Activated CD4-positive, alpha-beta memory T cell treated with anti-CD3 and anti-CD28 coated beads for 36 hours (primary cell): ENCODE data around the gene PNMA6A. TPM values are rescaled to one million over a fixed set of nuclear protein-coding genes. Genes with fewer than 3 reads are reported as not detected.
A peak's percentile ranks its signal among the peaks of the same experiment; 100 is the strongest.
"Not testable (repeated sequence)": the region's sequence is repeated elsewhere in the genome, so short reads cannot be mapped to it uniquely, and the experiment has no call there.

ENCODE experiments used
- CTCF ChIA-PET: fragments of 350-600 bp; sonication (Branson Sonifier 250); formaldehyde crosslinking; loops from one replicate; lab custom pipeline; 2021; ENCODE audit warnings: antibody characterized with exemption, inconsistent platforms; lab: Charles Lee
- POLR2A ChIA-PET: fragments of 350-600 bp; sonication (Branson Sonifier 250); formaldehyde crosslinking; loops from one replicate; lab custom pipeline; 2021; ENCODE audit warnings: antibody characterized with exemption; lab: Charles Lee
- DNase-seq: peaks from one replicate; pipeline ENCODE4 v3.0.0-alpha.2; 2020
- H3K27ac Mint-ChIP-seq: one replicate; pipeline ENCODE4 v1.8.0; 2021; ENCODE audit warnings: mixed read lengths
- H3K27me3 Mint-ChIP-seq: one replicate; pipeline ENCODE4 v1.8.0; 2021; ENCODE audit warnings: mixed read lengths
- H3K36me3 Mint-ChIP-seq: one replicate; pipeline ENCODE4 v1.8.0; 2021; ENCODE audit warnings: mixed read lengths
- H3K4me1 Mint-ChIP-seq: one replicate; pipeline ENCODE4 v1.8.0; 2021; ENCODE audit warnings: low read depth, mixed read lengths
- H3K4me3 Mint-ChIP-seq: one replicate; pipeline ENCODE4 v1.8.0; 2021; ENCODE audit warnings: mild to moderate bottlenecking, mixed read lengths
- H3K9me3 Mint-ChIP-seq: one replicate; pipeline ENCODE4 v1.8.0; 2021; ENCODE audit warnings: mixed read lengths
- intact Hi-C: fragments of 100-400 bp; cut with micrococcal nuclease; formaldehyde crosslinking; loops from one replicate; pipeline ENCODE4 v1.15.1; 2023
- total RNA-seq, 2 experiments: library from RNA; stranded (reverse); gene quantifications; one replicate each; pipeline ENCODE4 v1.2.3, GENCODE V29; 2021

The PNMA6A gene
- total RNA-seq, result under 1 TPM; 0.50 to 0.56 TPM

DNA sequence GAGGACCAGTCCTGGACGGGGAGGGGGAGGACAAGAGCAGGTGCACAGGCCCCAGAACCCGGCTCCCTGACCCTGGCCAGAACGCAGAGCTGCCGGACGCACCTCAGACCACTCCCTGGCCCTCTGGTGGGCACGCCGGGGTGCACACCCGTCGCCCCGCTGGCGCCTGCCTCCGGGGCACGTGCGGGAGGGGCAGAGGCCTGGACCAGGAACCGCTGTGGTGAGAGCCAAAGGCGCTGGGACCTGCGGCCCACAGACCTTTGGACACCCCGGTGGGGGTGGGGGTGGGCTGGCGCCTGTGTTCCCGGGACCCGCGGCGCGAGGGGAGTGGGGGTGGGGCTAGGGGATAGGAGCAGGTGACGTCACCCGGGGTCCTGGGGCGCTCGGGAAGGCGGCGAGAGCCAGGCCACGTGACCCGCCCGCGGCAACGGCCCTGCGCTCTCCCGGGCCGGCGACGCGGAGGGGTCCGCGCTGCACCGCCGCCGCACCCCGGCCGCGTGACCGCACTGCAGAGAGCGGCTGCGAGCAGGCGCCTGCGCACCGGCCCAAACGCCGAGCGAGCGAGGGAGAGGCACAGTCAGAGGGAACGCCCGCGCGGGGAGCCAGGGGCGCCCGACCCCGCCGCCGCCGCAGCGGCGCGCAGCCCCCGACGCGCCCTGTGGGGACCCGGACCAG is at the start of gene PNMA6A:
TSS of gene PNMA6A (plus strand) at position 546 of the 675 bp plus-strand sequence. CDS start 609 bp downstream, outside the sequence.
- intact Hi-C loops, H3K4me1 Mint-ChIP-seq, DNase-seq, CTCF ChIA-PET, POLR2A ChIA-PET, H3K4me3 Mint-ChIP-seq, H3K27me3 Mint-ChIP-seq, H3K27ac Mint-ChIP-seq, H3K9me3 Mint-ChIP-seq, H3K36me3 Mint-ChIP-seq: not testable (repeated sequence)

DNA sequence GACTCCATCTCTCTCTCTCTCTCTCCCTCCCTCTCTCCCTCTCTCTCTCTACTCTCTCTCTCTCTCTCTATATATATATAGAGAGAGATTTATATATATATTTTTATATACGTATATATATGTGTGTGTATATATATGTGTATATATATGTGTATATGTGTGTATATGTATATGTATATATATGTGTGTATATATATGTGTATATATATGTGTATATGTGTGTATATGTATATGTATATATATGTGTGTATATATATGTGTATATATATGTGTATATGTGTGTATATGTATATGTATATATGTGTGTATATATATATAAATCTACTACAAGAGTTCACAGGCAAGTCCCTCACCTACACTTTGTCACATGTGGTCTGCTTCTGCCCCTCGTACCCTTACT is 45.8 kb upstream of the PNMA6A start:
- H3K4me3 Mint-ChIP-seq, intact Hi-C loops, H3K27ac Mint-ChIP-seq, H3K36me3 Mint-ChIP-seq, DNase-seq, H3K27me3 Mint-ChIP-seq, H3K4me1 Mint-ChIP-seq, H3K9me3 Mint-ChIP-seq, POLR2A ChIA-PET, CTCF ChIA-PET: not testable (repeated sequence)

DNA sequence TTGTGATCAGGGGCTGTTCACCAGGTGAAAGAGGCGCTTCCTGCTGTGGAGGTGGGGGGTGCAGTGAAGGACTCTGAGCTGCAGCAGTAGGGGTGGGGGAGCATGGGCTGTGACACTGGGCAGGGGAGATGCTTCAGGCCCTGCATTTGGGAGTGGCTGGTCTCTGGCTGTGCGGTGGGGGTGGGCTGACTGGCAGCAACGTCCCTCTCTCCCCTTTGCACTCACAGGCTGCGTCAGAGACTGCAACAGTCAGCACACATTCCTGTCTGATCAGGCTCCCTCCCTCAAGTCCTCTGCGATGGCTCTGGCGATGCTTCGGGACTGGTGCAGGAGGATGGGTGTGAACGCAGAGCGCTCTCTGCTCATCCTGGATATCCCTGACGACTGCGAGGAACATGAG is 43.8 kb upstream of the PNMA6A start:
- H3K4me1 Mint-ChIP-seq, H3K4me3 Mint-ChIP-seq, H3K27ac Mint-ChIP-seq, POLR2A ChIA-PET, H3K9me3 Mint-ChIP-seq, H3K27me3 Mint-ChIP-seq, H3K36me3 Mint-ChIP-seq, DNase-seq, CTCF ChIA-PET, intact Hi-C loops: not testable (repeated sequence)

DNA sequence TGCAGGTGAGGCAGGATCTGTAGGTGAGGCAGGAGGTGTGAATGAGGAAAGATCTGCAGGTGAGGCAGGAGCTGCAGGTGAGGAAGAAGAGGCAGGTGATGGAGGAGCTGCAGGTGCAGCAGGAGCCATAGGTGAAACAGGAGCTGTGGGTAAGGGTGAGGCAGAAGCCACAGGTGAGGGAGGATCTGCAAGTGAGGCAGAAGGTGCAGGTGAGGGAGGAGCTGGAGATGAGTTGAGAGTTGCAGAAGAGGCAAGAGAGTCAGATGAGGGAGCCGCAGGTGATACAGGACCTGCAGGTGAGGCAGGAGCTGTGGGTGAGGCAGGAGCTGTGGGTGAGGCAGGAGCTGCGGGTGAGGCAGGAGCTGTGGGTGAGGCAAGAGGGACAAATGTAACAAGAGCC is 43.1 kb upstream of the PNMA6A start:
- Mint-ChIP-seq H3K9me3 (no peaks in the 10 kb centered on the region), H3K27ac (no peak overlapping the region), H3K4me3 (no peak overlapping the region), H3K27me3 (no peaks in the 10 kb centered on the region), H3K4me1 (peaks cover 9% of the 10 kb centered on the region), H3K36me3 (no peaks in the 10 kb centered on the region)
- intact Hi-C loops, result no loop called here
- CTCF ChIA-PET, result interaction anchor here (1.0 kb wide), 1 partner anchor 87 kb away, joined by 4 read pairs; no protein-coding TSS in a partner anchor
- no peak for DNase-seq
- POLR2A ChIA-PET, result no interaction called here

DNA sequence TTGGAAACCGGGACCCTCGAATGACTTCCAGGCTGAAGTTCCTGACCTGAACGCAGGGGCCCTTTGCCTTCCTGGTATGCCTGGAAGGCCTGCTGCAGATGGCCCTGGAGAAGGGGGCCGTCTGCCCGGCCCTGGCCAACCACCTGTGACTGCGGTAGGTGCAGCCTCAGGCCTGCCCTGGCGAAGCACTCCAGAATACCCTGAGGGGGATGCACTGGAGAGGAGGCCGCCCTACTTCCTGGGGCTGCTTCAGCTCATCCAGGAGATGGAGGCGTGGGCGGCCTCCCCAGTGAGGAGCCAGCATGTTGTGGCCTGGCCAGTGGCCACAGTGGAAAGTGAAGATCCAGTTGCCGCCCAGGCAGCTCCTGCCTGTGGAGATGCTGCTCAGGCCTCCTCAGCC is 42.4 kb upstream of the PNMA6A start:
- H3K36me3 Mint-ChIP-seq, result no peaks in the 10 kb centered on the region
- no peak for DNase-seq
- intact Hi-C loops, result loop anchor here (5.0 to 10.0 kb wide), 3 partner anchors 88 to 635 kb away; no protein-coding TSS in a partner anchor
- no peaks in the 10 kb centered on the region for H3K9me3 Mint-ChIP-seq
- no peak overlapping the region for H3K4me3 Mint-ChIP-seq
- H3K27me3 Mint-ChIP-seq, result no peaks in the 10 kb centered on the region
- CTCF ChIA-PET, result interaction anchor here (1.0 kb wide), 1 partner anchor 88 kb away, joined by 4 read pairs; no protein-coding TSS in a partner anchor
- POLR2A ChIA-PET, result no interaction called here
- no peak overlapping the region for H3K27ac Mint-ChIP-seq
- peaks cover 9% of the 10 kb centered on the region for H3K4me1 Mint-ChIP-seq

DNA sequence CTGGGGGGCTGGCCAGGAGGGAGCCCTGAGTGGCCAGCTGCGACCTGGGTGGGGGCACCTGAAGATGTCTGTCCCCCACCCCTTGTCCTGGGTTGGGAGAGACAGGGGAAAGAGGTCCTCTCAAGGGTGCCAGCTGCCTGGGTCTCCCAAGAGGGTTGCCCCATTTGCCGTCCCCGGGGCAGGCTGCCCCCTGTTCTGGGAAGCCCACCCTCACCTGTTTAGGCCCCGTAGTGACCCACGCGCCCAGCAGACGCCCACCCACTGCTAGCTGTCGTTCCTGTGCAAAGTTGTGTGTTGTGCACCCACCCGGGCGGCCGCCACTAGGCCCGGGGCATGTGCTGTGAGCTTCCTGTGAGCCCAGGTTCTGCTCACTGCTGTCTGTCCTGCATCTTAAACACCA is 41.5 kb upstream of the PNMA6A start:
- ChIA-PET POLR2A (no interaction called here), CTCF (interaction anchor here (2.4 kb wide), 1 partner anchor 631 kb away, joined by 9 read pairs; no protein-coding TSS in a partner anchor)
- DNase-seq, result no peak
- Mint-ChIP-seq H3K27me3 (no peaks in the 10 kb centered on the region), H3K9me3 (no peaks in the 10 kb centered on the region), H3K4me1 (peaks cover 9% of the 10 kb centered on the region), H3K27ac (no peak overlapping the region), H3K36me3 (no peaks in the 10 kb centered on the region), H3K4me3 (no peak overlapping the region)
- intact Hi-C loops, result loop anchor here (5.0 to 10.0 kb wide), 3 partner anchors 88 to 634 kb away; no protein-coding TSS in a partner anchor

DNA sequence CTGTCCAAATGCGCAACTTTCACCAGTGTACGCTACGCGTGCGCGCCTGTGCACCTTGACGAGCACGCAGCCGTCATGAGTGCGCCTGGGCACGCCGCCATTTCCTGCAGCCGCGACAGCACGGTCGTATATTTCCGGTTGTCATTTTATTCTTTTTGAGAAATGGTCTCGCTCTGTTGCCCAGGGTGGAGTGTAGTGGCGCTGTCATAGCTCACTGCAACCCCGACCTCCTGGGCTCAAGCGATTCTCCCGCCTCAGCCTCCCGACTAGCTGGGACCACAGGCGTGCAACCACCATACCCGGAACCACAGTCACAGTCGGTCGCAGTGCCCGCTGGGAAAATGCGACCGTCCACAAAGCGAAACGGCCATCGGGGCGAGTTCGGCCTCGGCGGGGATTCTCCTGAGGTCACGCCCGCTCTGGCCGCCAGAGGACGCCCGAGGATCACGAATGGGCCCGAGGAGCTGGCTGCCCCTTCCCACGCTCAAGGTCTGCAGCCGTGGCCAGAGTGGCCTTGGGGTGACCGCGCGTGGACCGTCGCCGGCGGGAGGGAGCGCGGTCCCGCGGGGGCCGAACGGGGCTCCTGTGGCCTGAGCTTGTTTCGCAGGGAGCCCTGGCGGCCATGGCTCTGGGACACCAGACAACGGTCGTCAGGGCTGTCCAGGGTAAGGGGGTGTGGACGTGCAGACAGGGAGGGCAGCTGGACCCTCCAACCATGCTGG is 39.7 kb upstream of the PNMA6A start:
- Mint-ChIP-seq H3K27me3 (no peaks in the 10 kb centered on the region), H3K9me3 (no peaks in the 10 kb centered on the region), H3K36me3 (no peaks in the 10 kb centered on the region), H3K4me1 (peaks cover 9% of the 10 kb centered on the region), H3K27ac (peak overlapping the region; percentile 92), H3K4me3 (peak overlapping the region; percentile 81)
- intact Hi-C loops, result loop anchor here (1.0 to 10.0 kb wide), 4 partner anchors 74 to 632 kb away; no protein-coding TSS in a partner anchor
- CTCF ChIA-PET, result interaction anchor here (0.7 to 2.4 kb wide), 11 partner anchors 12 to 629 kb away, joined by 3 to 13 read pairs (median 6); partner anchors contain the start of gene HAUS7
- POLR2A ChIA-PET, result interaction anchor here (1.1 kb wide), 1 partner anchor 91 kb away, joined by 5 read pairs; no protein-coding TSS in a partner anchor
- peak; percentile 81 for DNase-seq

DNA sequence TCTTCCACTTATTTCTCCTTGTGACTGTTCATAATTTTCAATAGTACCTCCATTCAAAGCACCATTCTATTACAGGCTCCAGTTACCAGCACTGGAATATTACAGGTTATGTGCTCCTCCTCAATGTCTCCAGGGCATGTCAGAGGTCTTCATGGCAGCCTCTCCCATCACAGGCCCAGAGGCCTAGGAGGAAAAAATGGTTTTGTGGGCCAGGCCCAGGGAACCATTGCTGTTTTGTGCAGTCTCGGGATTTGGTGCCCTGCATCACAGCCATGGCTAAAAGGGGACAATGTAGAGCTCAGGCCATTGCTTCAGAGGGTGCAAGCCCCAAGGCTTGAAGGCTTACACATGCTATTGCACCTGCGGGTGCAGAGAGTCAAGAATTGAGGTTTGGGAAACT is 23.2 kb upstream of the PNMA6A start:
- POLR2A ChIA-PET, result no interaction called here
- H3K27me3 Mint-ChIP-seq, result no peaks in the 10 kb centered on the region
- no peak overlapping the region for H3K4me3 Mint-ChIP-seq
- no peaks in the 10 kb centered on the region for H3K4me1 Mint-ChIP-seq
- H3K36me3 Mint-ChIP-seq, result peaks cover 25% of the 10 kb centered on the region
- no peak overlapping the region for H3K27ac Mint-ChIP-seq
- peaks cover 12% of the 10 kb centered on the region for H3K9me3 Mint-ChIP-seq
- intact Hi-C loops, result no loop called here
- no peak for DNase-seq
- CTCF ChIA-PET, result no interaction called here

DNA sequence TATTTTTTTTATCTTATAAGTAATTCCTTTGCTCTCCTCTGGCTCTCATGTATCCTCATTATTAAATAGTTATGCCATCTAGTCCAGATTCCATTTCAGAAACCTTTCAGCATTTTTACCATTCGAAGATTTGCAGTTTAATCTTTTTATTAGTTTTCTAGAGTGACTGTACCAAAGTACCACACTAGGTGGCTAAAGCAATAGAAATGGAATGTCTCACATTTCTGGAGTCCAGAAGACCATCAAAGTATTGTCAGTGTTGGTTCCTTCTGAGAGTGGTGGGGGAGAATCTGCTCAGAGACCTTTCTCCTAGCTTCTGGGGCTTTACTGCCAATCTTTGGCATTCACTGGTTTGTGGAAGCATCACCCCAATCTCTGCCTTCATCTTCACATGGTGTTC is 19.7 kb upstream of the PNMA6A start:
- intact Hi-C loops, result no loop called here
- POLR2A ChIA-PET, result no interaction called here
- Mint-ChIP-seq H3K4me3 (no peak overlapping the region), H3K27me3 (no peaks in the 10 kb centered on the region), H3K36me3 (peaks cover 24% of the 10 kb centered on the region), H3K27ac (no peak overlapping the region), H3K9me3 (peaks cover 12% of the 10 kb centered on the region), H3K4me1 (no peaks in the 10 kb centered on the region)
- no peak for DNase-seq
- CTCF ChIA-PET, result interaction anchor here (0.5 kb wide), 1 partner anchor 10 kb away, joined by 3 read pairs; no protein-coding TSS in a partner anchor

DNA sequence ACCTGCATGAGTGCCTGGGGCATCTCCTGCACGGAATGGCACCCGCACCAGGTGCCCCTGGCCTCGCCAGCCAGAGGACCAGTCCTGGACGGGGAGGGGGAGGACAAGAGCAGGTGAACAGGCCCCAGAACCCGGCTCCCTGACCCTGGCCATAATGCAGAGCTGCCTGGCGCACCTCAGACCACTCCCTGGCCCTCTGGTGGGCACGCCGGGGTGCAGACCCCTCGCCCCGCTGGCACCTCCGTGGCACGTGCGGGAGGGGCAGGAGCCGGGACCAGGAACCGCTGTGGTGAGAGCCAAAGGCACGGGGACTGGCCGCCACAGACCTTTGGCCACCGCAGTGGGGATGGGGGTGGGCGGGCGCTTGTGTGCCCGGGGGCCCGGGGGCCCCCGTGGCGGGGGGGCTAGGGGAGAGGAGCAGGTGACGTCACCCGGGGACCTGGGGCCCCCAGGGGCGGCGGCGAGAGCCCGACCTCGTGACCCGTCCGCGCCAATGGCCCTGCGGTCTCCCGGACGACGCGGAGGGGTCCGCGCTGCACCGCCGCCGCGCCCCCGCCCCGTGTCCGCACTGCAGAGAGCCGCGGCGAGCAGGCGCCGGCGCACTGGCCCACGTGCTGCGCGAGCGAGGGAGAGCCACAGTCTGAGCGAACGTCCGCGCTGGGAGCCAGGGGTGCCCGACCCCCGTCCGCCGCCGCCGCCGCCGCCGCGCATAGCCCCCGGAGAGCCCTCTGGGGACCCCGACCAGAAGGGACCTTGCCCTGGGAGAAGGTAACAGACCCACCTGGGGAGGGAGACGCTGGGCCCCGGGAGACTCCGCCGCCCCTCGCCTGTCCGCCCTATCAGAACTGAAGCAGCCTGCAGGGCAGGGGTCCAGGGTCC is 16.1 kb upstream of the PNMA6A start, which contains the start of gene PNMA3:
TSS of gene PNMA3 (plus strand) at position 600 of the 879 bp plus-strand sequence. CDS start 586 bp downstream, outside the sequence.
- DNase-seq, result no peak
- Mint-ChIP-seq H3K9me3 (no peaks in the 10 kb centered on the region), H3K4me3 (no peak within 1 kb of the TSS), H3K36me3 (no peaks in the 10 kb centered on the region), H3K27ac (no peak within 1 kb of the TSS), H3K27me3 (no peaks in the 10 kb centered on the region), H3K4me1 (no peaks in the 10 kb centered on the region)
- POLR2A ChIA-PET, result no interaction called here
- CTCF ChIA-PET, result no interaction called here
- intact Hi-C loops, result no loop called here

DNA sequence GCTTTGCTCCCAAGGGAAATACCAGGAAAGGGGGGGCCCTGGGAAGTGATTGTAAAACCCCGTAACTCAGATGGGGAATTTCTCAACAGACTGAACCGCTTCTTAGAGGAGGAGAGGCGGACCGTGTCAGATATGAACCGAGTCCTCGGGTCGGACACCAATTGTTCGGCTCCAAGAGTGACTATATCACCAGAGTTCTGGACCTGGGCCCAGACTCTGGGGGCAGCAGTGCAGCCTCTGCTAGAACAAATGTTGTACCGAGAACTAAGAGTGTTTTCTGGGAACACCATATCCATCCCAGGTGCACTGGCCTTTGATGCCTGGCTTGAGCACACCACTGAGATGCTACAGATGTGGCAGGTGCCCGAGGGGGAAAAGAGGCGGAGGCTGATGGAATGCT is 15.0 kb upstream of the PNMA6A start:
- no peak for DNase-seq
- Mint-ChIP-seq H3K9me3 (no peaks in the 10 kb centered on the region), H3K27me3 (no peaks in the 10 kb centered on the region), H3K27ac (no peak overlapping the region), H3K36me3 (no peaks in the 10 kb centered on the region), H3K4me1 (no peaks in the 10 kb centered on the region), H3K4me3 (no peak overlapping the region)
- intact Hi-C loops, result no loop called here
- ChIA-PET POLR2A (no interaction called here), CTCF (no interaction called here)
